Measurements from ENCODE around the gene CHAF1B. TPM values are rescaled to one million over a fixed set of nuclear protein-coding genes. Genes with fewer than 3 reads are reported as not detected.

Gene CHAF1B
- total RNA-seq, 1 donor from 2014 or later = 6.2 TPM

- ChIA-PET POLR2A (no interaction called here), CTCF (interaction anchor here (0.8 to 1.0 kb wide), 3 partner anchors 84 to 507 kb away, joined by 3 to 4 read pairs (median 3); no protein-coding TSS in a partner anchor)
- TF ChIP-seq, protein P1, sequence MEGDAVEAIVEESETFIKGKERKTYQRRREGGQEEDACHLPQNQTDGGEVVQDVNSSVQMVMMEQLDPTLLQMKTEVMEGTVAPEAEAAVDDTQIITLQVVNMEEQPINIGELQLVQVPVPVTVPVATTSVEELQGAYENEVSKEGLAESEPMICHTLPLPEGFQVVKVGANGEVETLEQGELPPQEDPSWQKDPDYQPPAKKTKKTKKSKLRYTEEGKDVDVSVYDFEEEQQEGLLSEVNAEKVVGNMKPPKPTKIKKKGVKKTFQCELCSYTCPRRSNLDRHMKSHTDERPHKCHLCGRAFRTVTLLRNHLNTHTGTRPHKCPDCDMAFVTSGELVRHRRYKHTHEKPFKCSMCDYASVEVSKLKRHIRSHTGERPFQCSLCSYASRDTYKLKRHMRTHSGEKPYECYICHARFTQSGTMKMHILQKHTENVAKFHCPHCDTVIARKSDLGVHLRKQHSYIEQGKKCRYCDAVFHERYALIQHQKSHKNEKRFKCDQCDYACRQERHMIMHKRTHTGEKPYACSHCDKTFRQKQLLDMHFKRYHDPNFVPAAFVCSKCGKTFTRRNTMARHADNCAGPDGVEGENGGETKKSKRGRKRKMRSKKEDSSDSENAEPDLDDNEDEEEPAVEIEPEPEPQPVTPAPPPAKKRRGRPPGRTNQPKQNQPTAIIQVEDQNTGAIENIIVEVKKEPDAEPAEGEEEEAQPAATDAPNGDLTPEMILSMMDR (IDR thresholded peaks at IDR 0.05) = no peak
- intact Hi-C loops (cut with micrococcal nuclease) = loop anchor here (1.0 to 5.0 kb wide), 4 partner anchors 82 to 507 kb away; no protein-coding TSS in a partner anchor
- ATAC-seq (ENCODE audit: low read depth) = peak; percentile 71
- DNase-seq = peak; percentile 29
- no peaks in the 10 kb centered on the region for H3K9me3 Mint-ChIP-seq
- H3K27ac Mint-ChIP-seq = no peak overlapping the region
- H3K36me3 Mint-ChIP-seq (ENCODE audit: low read depth) = peaks cover 11% of the 10 kb centered on the region
- no peaks in the 10 kb centered on the region for H3K27me3 Mint-ChIP-seq
- H3K4me3 Mint-ChIP-seq = no peak overlapping the region
- no peaks in the 10 kb centered on the region for H3K4me1 Mint-ChIP-seq
Measured at GRCh38 chr21:36419996-36420395, 34.8 kb downstream of the CHAF1B start.

DNA sequence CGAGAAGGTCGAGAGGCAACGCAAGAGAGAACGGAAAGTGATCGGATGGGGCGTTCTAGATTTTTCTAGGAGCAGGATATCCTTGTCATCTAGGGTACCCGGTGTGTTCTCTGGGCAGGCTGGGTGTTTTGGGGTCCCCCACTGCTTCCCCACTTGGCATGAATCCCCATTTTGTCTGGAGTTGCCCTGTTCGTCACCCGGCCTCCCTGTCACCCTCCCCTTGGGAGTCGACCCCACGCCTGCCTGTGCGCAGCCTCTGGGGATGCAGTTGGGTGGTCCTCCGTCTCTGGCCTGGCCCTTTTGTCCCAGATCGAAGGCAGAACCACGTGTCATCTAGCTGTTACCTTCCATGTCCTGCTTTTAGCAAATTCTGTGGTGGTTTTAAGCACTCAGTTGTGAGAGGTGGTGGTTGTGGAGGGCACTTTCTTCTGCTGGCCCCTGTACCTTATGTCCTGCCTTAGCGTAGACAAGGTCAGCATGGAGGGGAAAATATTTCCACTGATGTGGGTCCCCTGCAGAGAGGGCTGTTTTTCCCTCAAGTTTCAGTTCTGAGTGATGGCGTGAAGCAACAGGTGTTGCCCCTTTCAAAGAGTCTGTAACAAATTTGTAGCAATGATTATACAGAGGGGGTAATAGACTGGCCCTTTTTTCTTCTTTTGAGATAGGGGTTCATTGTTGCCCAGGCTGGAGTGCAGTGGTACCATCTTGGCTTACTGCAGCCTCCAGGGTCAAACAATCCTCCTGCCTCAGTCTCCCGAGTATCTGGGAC is 35.6 kb downstream of the CHAF1B start:
- POLR2A ChIA-PET = no interaction called here
- ATAC-seq (ENCODE audit: low read depth) (no peak), DNase-seq (no peak)
- Mint-ChIP-seq H3K36me3 (ENCODE audit: low read depth) (peaks cover 6% of the 10 kb centered on the region), H3K27me3 (no peaks in the 10 kb centered on the region), H3K9me3 (no peaks in the 10 kb centered on the region), H3K27ac (no peak overlapping the region), H3K4me3 (no peak overlapping the region), H3K4me1 (no peaks in the 10 kb centered on the region)
- CTCF ChIA-PET = no interaction called here
- TF ChIP-seq, protein P1 (IDR thresholded peaks at IDR 0.05) = no peak
- intact Hi-C loops (cut with micrococcal nuclease) = loop anchor here (1.0 to 5.0 kb wide), 4 partner anchors 82 to 507 kb away; no protein-coding TSS in a partner anchor

- ATAC-seq (ENCODE audit: low read depth) = no peak
- Mint-ChIP-seq H3K9me3 (no peaks in the 10 kb centered on the region), H3K36me3 (ENCODE audit: low read depth) (no peaks in the 10 kb centered on the region), H3K27ac (no peak overlapping the region), H3K4me1 (no peaks in the 10 kb centered on the region), H3K4me3 (no peak overlapping the region), H3K27me3 (no peaks in the 10 kb centered on the region)
- ChIA-PET POLR2A (interaction anchor here (0.6 kb wide), 1 partner anchor 250 kb away, joined by 4 read pairs; no protein-coding TSS in a partner anchor), CTCF (no interaction called here)
- TF ChIP-seq, protein P1 (IDR thresholded peaks at IDR 0.05) = no peak
- intact Hi-C loops (cut with micrococcal nuclease) = loop anchor here (5.0 kb wide), 2 partner anchors 80 to 280 kb away; no protein-coding TSS in a partner anchor
- DNase-seq = no peak
Measured at GRCh38 chr21:36422279-36423098, 37.3 kb downstream of the CHAF1B start.

DNA sequence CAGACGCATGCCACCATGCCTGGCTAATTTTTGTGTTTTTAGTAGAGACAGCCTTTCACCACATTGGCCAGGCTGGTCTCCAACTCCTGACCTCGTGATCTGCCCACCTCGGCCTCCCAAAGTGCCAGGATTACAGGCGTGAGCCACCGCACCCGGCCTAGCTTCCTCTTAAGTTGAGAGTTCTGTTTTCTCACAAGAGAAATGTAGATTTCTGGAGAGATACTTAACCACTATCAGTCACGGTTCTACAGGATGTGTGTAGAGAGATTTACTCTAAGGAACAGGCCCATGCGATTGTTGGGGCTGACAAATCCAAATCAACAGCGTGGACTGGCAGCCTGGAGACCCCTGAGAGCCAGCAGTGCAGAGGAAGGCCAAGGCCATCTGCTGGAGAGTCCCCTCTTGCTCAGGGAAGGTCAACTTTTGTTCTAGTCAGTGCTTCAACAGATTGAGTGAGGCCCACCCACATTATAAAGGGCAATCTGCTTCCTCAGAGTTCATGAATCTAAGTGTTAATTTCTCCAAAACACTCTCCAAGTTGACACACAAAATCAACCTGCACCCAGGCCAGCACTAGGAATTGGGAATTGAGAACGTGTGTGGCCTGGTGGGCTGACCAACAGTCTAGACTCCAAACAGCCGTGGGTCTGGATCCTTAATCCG is 38.7 kb downstream of the CHAF1B start:
- ChIA-PET POLR2A (no interaction called here), CTCF (no interaction called here)
- Mint-ChIP-seq H3K36me3 (ENCODE audit: low read depth) (no peaks in the 10 kb centered on the region), H3K27me3 (peaks cover 3% of the 10 kb centered on the region), H3K4me3 (no peak overlapping the region), H3K9me3 (no peaks in the 10 kb centered on the region), H3K4me1 (peaks cover 3% of the 10 kb centered on the region), H3K27ac (no peak overlapping the region)
- TF ChIP-seq, protein P1 (IDR thresholded peaks at IDR 0.05) = no peak
- intact Hi-C loops (cut with micrococcal nuclease) = loop anchor here (5.0 kb wide), 2 partner anchors 78 to 282 kb away; no protein-coding TSS in a partner anchor
- ATAC-seq (ENCODE audit: low read depth) (no peak), DNase-seq (no peak)

All from activated B cell treated with CpG ODN at 0.5 μM for 24 hours (primary cell).